MM.1S (cell line): ENCODE measurements around the gene SMIM26.

ENCODE experiments used
- DNase-seq: peaks from one replicate; pipeline ENCODE4 v3.0.0-alpha.2; 2015
- H2AFZ ChIP-seq: fragments of 300-600 bp; sonication (generic); 2 replicates; pipeline ENCODE4 v1.6.0; 2016; ENCODE audit warnings: antibody characterized with exemption, low read length
- H3F3A ChIP-seq: fragments of 300-600 bp; sonication (generic); 2 replicates; pipeline ENCODE4 v1.6.1; 2016; ENCODE audit warnings: mild to moderate bottlenecking, antibody characterized with exemption, low read length, moderate library complexity, mixed read lengths; ENCODE audit not compliant: insufficient read depth
- H3K27ac ChIP-seq: fragments of 300-600 bp; sonication (generic); 2 replicates; pipeline ENCODE4 v1.5.1; 2016; ENCODE audit warnings: mild to moderate bottlenecking, low read length
- H3K27me3 ChIP-seq: fragments of 300-600 bp; sonication (generic); replicated peaks from 2 replicates; pipeline ENCODE4 v1.6.0; 2016; ENCODE audit warnings: low read length; ENCODE audit not compliant: insufficient read depth
- H3K36me3 ChIP-seq: fragments of 300-600 bp; sonication (generic); replicated peaks from 2 replicates; pipeline ENCODE4 v1.6.1; 2016; ENCODE audit warnings: mild to moderate bottlenecking, low read length, mixed read lengths; ENCODE audit not compliant: insufficient read depth
- H3K4me1 ChIP-seq: fragments of 300-600 bp; sonication (generic); 2 replicates; pipeline ENCODE4 v1.6.1; 2016; ENCODE audit warnings: low read length, mixed read lengths
- H3K4me2 ChIP-seq: fragments of 300-600 bp; sonication (generic); 2 replicates; pipeline ENCODE4 v1.6.0; 2016; ENCODE audit warnings: low read depth, low read length
- H3K4me3 ChIP-seq: fragments of 300-600 bp; sonication (generic); 2 replicates; pipeline ENCODE4 v1.5.1; 2016; ENCODE audit warnings: low read length, mixed read lengths
- H3K79me2 ChIP-seq: fragments of 300-600 bp; sonication (generic); 2 replicates; pipeline ENCODE4 v1.6.1; 2016; ENCODE audit warnings: mixed run types, low read length, mixed read lengths
- H3K9ac ChIP-seq: fragments of 300-600 bp; sonication (generic); 2 replicates; pipeline ENCODE4 v1.6.1; 2016; ENCODE audit warnings: low read length, mixed read lengths
- H3K9me2 ChIP-seq: fragments of 300-600 bp; sonication (generic); replicated peaks from 2 replicates; pipeline ENCODE4 v1.6.1; 2016; ENCODE audit warnings: mild to moderate bottlenecking, low read length, mixed read lengths; ENCODE audit not compliant: insufficient read depth
- H3K9me3 ChIP-seq: fragments of 300-600 bp; sonication (generic); replicated peaks from 2 replicates; pipeline ENCODE4 v1.6.1; 2016; ENCODE audit warnings: mild to moderate bottlenecking, low read length, mixed read lengths; ENCODE audit not compliant: insufficient read depth
- H4K20me1 ChIP-seq: fragments of 300-600 bp; sonication (generic); 2 replicates; pipeline ENCODE4 v1.6.1; 2016; ENCODE audit warnings: mild to moderate bottlenecking, low read length, moderate library complexity, mixed read lengths; ENCODE audit not compliant: insufficient read depth
- CTCF ChIP-seq: fragments of 300-600 bp; sonication (generic); IDR thresholded peaks from 2 replicates; pipeline ENCODE4 v1.5.1; 2016; ENCODE audit warnings: antibody characterized with exemption, low read length, mixed read lengths
- EZH2 ChIP-seq: fragments of 300-600 bp; sonication (generic); optimal IDR thresholded peaks from 2 replicates; pipeline ENCODE3; 2017; ENCODE audit warnings: low read depth, mild to moderate bottlenecking, antibody characterized with exemption, low read length, mixed read lengths
- EZH2phosphoT487 ChIP-seq: fragments of 300-600 bp; sonication (generic); IDR thresholded peaks from 2 replicates; pipeline ENCODE4 v1.6.1; 2018; ENCODE audit warnings: antibody characterized with exemption, low read length

Gene SMIM26

GRCh38 chr20:18537651-18538050, 29.6 kb upstream of the SMIM26 start:
- Histone ChIP-seq H3F3A (no peaks in the 10 kb centered on the region), H3K27ac (no peak overlapping the region), H3K36me3 (peaks cover 11% of the 10 kb centered on the region), H3K9ac (no peak overlapping the region), H3K4me1 (no peaks in the 10 kb centered on the region), H3K9me2 (no peaks in the 10 kb centered on the region), H3K9me3 (no peaks in the 10 kb centered on the region), H3K4me3 (no peak overlapping the region), H3K4me2 (no peak overlapping the region), H2AFZ (no peak overlapping the region), H3K79me2 (no peaks in the 10 kb centered on the region), H4K20me1 (no peaks in the 10 kb centered on the region), H3K27me3 (no peaks in the 10 kb centered on the region)
- no peak for DNase-seq
- no peak for TF ChIP-seq EZH2phosphoT487
- no peak for TF ChIP-seq EZH2
- TF ChIP-seq CTCF: no peak

- H3K4me3 ChIP-seq: no peak overlapping the region
- no peak overlapping the region for H3K9ac ChIP-seq
- no peaks in the 10 kb centered on the region for H3K9me3 ChIP-seq
- no peaks in the 10 kb centered on the region for H4K20me1 ChIP-seq
- H3K4me2 ChIP-seq: no peak overlapping the region
- TF ChIP-seq EZH2phosphoT487 (no peak), CTCF (no peak), EZH2 (no peak)
- H3K4me1 ChIP-seq: no peaks in the 10 kb centered on the region
- H3F3A ChIP-seq: no peaks in the 10 kb centered on the region
- H3K79me2 ChIP-seq: no peaks in the 10 kb centered on the region
- H2AFZ ChIP-seq: no peak overlapping the region
- no peak overlapping the region for H3K27ac ChIP-seq
- no peaks in the 10 kb centered on the region for H3K9me2 ChIP-seq
- DNase-seq: no peak
- no peaks in the 10 kb centered on the region; the same call in 1 of the 2 replicates for H3K36me3 ChIP-seq
- H3K27me3 ChIP-seq: no peaks in the 10 kb centered on the region
These were observed 25.5 kb upstream of the SMIM26 start for GRCh38 chr20:18541741-18542140.

DNA sequence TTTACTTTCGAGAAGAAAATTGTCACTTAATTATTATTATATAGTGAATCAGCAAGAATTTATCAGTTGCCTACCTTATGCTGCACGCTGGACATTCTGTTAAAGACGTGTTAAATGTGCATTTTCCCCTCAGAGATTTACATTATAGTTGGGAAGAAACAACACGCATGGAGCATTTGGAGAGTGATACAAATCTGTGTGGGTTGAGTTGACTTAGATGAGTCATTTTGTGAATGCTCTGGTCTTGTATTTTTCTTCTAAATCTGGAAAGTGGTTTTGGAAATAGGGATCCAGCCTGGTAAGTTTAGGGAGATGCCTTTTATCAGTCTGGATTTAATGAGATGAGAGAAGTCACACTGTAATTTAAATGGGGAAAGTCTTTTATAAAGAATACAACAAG, 24.0 kb upstream of the SMIM26 start:
- Histone ChIP-seq H3K27ac (no peak overlapping the region), H3K4me3 (no peak overlapping the region), H3K27me3 (no peaks in the 10 kb centered on the region), H3F3A (no peaks in the 10 kb centered on the region), H3K79me2 (no peaks in the 10 kb centered on the region), H3K4me2 (no peak overlapping the region), H3K9me2 (no peaks in the 10 kb centered on the region), H3K9me3 (no peaks in the 10 kb centered on the region), H2AFZ (no peak overlapping the region), H4K20me1 (no peaks in the 10 kb centered on the region), H3K9ac (no peak overlapping the region), H3K4me1 (no peaks in the 10 kb centered on the region), H3K36me3 (no peaks in the 10 kb centered on the region; the same call in 1 of the 2 replicates)
- no peak for DNase-seq
- TF ChIP-seq EZH2 (no peak), CTCF (no peak), EZH2phosphoT487 (no peak)
